Stimulated activated naive CD8-positive, alpha-beta T cell treated with anti-CD3 and anti-CD28 coated beads, Interleukin-15, Interleukin-2, amounts not matched to agents 100 ng/mL and 50 ng/mL, for 24 hours (primary cell): ENCODE results near the gene SLC22A2.

Experiments
- H3K27ac Mint-ChIP-seq: one replicate; pipeline ENCODE4 v1.8.0; 2021; ENCODE audit warnings: mild to moderate bottlenecking, mixed read lengths
- H3K27me3 Mint-ChIP-seq: one replicate; pipeline ENCODE4 v1.8.0; 2021; ENCODE audit warnings: mixed read lengths
- H3K36me3 Mint-ChIP-seq: one replicate; pipeline ENCODE4 v1.8.0; 2021; ENCODE audit warnings: low read depth, mixed read lengths
- H3K4me1 Mint-ChIP-seq: one replicate; pipeline ENCODE4 v1.8.0; 2021; ENCODE audit warnings: low read depth, mixed read lengths
- H3K4me3 Mint-ChIP-seq: one replicate; pipeline ENCODE4 v1.8.0; 2021; ENCODE audit warnings: mild to moderate bottlenecking, mixed read lengths
- H3K9me3 Mint-ChIP-seq: one replicate; pipeline ENCODE4 v1.8.0; 2021; ENCODE audit warnings: mixed read lengths

SLC22A2 gene

DNA sequence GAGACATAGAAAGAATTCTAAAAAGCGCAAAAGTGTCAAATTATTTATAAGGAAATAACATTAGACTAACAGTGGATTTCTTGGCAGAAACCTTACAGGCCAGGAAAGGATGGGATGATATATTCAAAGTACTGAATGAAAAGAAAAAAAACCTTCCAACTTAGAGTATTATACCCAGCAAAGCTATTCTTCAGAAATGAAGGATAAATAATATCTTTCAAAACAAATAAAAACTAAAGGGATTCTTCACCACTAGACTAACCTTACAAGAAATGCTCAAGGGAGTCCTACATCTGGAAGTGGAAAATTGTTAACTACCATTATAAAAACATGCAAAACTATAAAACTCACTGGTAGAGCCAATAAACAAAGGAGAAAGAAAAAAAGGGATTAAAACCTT, 65.8 kb downstream of the SLC22A2 start:
- no peak overlapping the region for H3K4me3 Mint-ChIP-seq
- no peaks in the 10 kb centered on the region for H3K27me3 Mint-ChIP-seq
- peaks cover 6% of the 10 kb centered on the region for H3K36me3 Mint-ChIP-seq
- H3K27ac Mint-ChIP-seq: no peak overlapping the region
- peaks cover 18% of the 10 kb centered on the region for H3K9me3 Mint-ChIP-seq
- no peaks in the 10 kb centered on the region for H3K4me1 Mint-ChIP-seq

GRCh38 chr6:160190973-160191372, 67.6 kb downstream of the SLC22A2 start:
- peaks cover 18% of the 10 kb centered on the region for H3K9me3 Mint-ChIP-seq

DNA sequence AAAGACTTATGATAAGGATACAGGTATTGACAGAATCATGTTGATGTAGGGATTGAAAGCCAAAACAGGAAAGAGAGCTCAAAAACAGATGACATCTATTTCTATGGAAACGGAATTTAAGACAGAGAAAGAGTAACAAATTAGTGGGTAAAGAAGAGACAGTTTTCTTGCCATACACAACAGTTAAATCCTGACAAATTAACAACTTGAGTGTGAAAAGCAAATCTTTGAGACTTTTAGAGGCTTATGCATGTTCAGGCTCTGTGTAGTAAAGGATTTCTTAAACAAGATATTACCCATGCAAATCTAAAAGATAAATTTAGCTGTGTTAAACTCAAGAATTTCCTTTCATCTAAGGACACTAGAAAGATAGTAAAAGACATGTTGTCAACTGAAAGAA, 68.5 kb downstream of the SLC22A2 start:
- H3K9me3 Mint-ChIP-seq: peaks cover 18% of the 10 kb centered on the region
- H3K36me3 Mint-ChIP-seq: peaks cover 6% of the 10 kb centered on the region
- H3K4me3 Mint-ChIP-seq: no peak overlapping the region
- no peak overlapping the region for H3K27ac Mint-ChIP-seq
- peaks cover 3% of the 10 kb centered on the region for H3K27me3 Mint-ChIP-seq
- no peaks in the 10 kb centered on the region for H3K4me1 Mint-ChIP-seq

More at GRCh38 chr6:160190973-160191372, 67.6 kb downstream of the SLC22A2 start:
- Mint-ChIP-seq H3K27ac (no peak overlapping the region), H3K36me3 (peaks cover 6% of the 10 kb centered on the region), H3K27me3 (no peaks in the 10 kb centered on the region), H3K4me1 (no peaks in the 10 kb centered on the region), H3K4me3 (no peak overlapping the region)

GRCh38 chr6:160188773-160189172, 69.8 kb downstream of the SLC22A2 start:
- H3K4me3 Mint-ChIP-seq: no peak overlapping the region
- no peak overlapping the region for H3K27ac Mint-ChIP-seq
- H3K36me3 Mint-ChIP-seq: peaks cover 6% of the 10 kb centered on the region
- no peaks in the 10 kb centered on the region for H3K4me1 Mint-ChIP-seq
- peaks cover 9% of the 10 kb centered on the region for H3K27me3 Mint-ChIP-seq
- peaks cover 14% of the 10 kb centered on the region for H3K9me3 Mint-ChIP-seq

GRCh38 chr6:160180706-160181105, 77.9 kb downstream of the SLC22A2 start:
- H3K27me3 Mint-ChIP-seq: peaks cover 33% of the 10 kb centered on the region
- no peak overlapping the region for H3K4me3 Mint-ChIP-seq
- H3K36me3 Mint-ChIP-seq: no peaks in the 10 kb centered on the region

DNA sequence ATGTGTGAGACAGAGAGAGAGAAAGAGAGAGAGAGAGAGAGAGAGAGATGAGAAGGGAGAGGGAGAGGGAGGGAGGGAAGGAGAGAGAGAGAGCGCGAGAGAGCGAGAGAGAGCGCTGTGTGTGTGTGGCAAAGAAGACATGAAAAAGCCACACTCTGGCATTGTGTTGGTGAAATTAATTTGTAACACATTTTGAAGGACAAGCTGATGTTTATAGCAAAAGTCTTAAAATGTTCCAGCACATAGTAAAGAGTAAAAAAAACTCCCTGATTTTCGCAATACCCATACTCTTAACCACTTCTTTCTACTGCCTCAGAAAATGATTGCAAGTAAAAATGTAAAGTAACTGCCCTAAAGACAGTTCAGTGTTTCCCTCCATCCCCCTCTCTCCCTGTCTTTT, 80.3 kb downstream of the SLC22A2 start:
- H3K4me1 Mint-ChIP-seq: no peaks in the 10 kb centered on the region
- H3K27me3 Mint-ChIP-seq: peaks cover 27% of the 10 kb centered on the region
- no peak overlapping the region for H3K27ac Mint-ChIP-seq
- no peaks in the 10 kb centered on the region for H3K9me3 Mint-ChIP-seq
- no peaks in the 10 kb centered on the region for H3K36me3 Mint-ChIP-seq
- H3K4me3 Mint-ChIP-seq: no peak overlapping the region

More at GRCh38 chr6:160180706-160181105, 77.9 kb downstream of the SLC22A2 start:
- no peaks in the 10 kb centered on the region for H3K9me3 Mint-ChIP-seq
- no peak overlapping the region for H3K27ac Mint-ChIP-seq
- no peaks in the 10 kb centered on the region for H3K4me1 Mint-ChIP-seq

DNA sequence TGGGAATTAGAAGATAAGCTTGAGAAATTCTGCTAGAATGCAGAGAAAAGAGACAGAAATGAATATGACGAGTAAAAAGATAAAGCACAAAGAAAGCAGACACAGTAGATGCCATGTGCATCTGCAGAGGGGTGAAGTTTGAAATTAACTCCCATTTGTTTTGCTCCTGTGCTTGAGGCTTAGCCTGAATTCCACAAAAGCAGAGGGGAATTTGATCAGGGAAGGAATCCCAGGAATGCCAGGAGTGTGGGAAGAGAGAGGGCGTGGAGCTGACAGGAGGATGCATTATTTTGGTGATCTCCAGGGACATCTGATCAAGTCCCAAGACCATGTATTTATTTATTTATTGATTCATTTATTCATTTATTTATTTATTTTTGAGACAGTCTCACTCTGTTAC, 81.4 kb downstream of the SLC22A2 start:
- H3K4me1 Mint-ChIP-seq: no peaks in the 10 kb centered on the region

DNA sequence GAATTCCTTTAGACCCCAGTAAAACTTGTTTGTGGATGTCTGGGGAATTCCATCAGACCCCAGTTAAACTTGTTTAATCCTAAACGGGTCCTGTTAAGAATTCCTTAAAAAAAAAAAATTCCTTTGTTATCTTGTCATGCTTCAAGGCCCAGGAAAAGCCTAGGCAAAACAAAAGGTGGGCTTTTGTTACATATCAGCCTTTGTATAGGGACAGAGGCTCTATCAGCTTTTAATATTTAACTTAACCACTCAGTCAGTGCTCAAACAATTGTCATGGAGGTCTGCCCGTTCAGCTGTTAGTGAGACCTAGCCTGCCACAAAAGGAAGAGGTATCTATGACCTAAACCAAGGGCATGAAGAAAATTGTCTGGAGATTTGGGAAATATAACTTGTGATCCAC, 83.9 kb downstream of the SLC22A2 start:
- Mint-ChIP-seq H3K4me3 (no peak overlapping the region), H3K27ac (no peak overlapping the region), H3K27me3 (peaks cover 36% of the 10 kb centered on the region), H3K9me3 (no peaks in the 10 kb centered on the region), H3K36me3 (no peaks in the 10 kb centered on the region), H3K4me1 (no peaks in the 10 kb centered on the region)

More for the DNA sequence above, 81.4 kb downstream of the SLC22A2 start:
- H3K27ac Mint-ChIP-seq: no peak overlapping the region
- peaks cover 37% of the 10 kb centered on the region for H3K27me3 Mint-ChIP-seq
- H3K9me3 Mint-ChIP-seq: no peaks in the 10 kb centered on the region
- H3K36me3 Mint-ChIP-seq: no peaks in the 10 kb centered on the region
- no peak overlapping the region for H3K4me3 Mint-ChIP-seq

GRCh38 chr6:160173806-160174527, 84.7 kb downstream of the SLC22A2 start:
- H3K4me3 Mint-ChIP-seq: no peak overlapping the region
- H3K27ac Mint-ChIP-seq: no peak overlapping the region
- H3K9me3 Mint-ChIP-seq: no peaks in the 10 kb centered on the region
- H3K4me1 Mint-ChIP-seq: no peaks in the 10 kb centered on the region
- H3K36me3 Mint-ChIP-seq: no peaks in the 10 kb centered on the region
- H3K27me3 Mint-ChIP-seq: peaks cover 36% of the 10 kb centered on the region

GRCh38 chr6:160172704-160173103, 85.9 kb downstream of the SLC22A2 start:
- Mint-ChIP-seq H3K27me3 (peaks cover 33% of the 10 kb centered on the region), H3K27ac (no peak overlapping the region), H3K4me3 (no peak overlapping the region), H3K4me1 (no peaks in the 10 kb centered on the region), H3K9me3 (no peaks in the 10 kb centered on the region), H3K36me3 (no peaks in the 10 kb centered on the region)

- Mint-ChIP-seq H3K36me3 (no peaks in the 10 kb centered on the region), H3K4me3 (no peak overlapping the region), H3K27ac (no peak overlapping the region), H3K9me3 (no peaks in the 10 kb centered on the region), H3K27me3 (peaks cover 24% of the 10 kb centered on the region), H3K4me1 (no peaks in the 10 kb centered on the region)
These were observed 88.5 kb downstream of the SLC22A2 start for GRCh38 chr6:160170018-160170680.

- peaks cover 19% of the 10 kb centered on the region for H3K27me3 Mint-ChIP-seq
- H3K27ac Mint-ChIP-seq: no peak overlapping the region
- no peaks in the 10 kb centered on the region for H3K4me1 Mint-ChIP-seq
- no peak overlapping the region for H3K4me3 Mint-ChIP-seq
- no peaks in the 10 kb centered on the region for H3K36me3 Mint-ChIP-seq
- no peaks in the 10 kb centered on the region for H3K9me3 Mint-ChIP-seq
These were observed 90.8 kb downstream of the SLC22A2 start for GRCh38 chr6:160167604-160168399.
